Stimulated activated naive CD8-positive, alpha-beta T cell treated with anti-CD3 and anti-CD28 coated beads, Interleukin-15, Interleukin-2, amounts not matched to agents 100 ng/mL and 50 ng/mL, for 24 hours (primary cell): ENCODE measurements around the gene GPR61.

Source experiments
- H3K27ac Mint-ChIP-seq: one replicate; pipeline ENCODE4 v1.8.0; 2021; ENCODE audit warnings: mild to moderate bottlenecking, mixed read lengths
- H3K27me3 Mint-ChIP-seq: one replicate; pipeline ENCODE4 v1.8.0; 2021; ENCODE audit warnings: mixed read lengths
- H3K36me3 Mint-ChIP-seq: one replicate; pipeline ENCODE4 v1.8.0; 2021; ENCODE audit warnings: low read depth, mixed read lengths
- H3K4me1 Mint-ChIP-seq: one replicate; pipeline ENCODE4 v1.8.0; 2021; ENCODE audit warnings: low read depth, mixed read lengths
- H3K4me3 Mint-ChIP-seq: one replicate; pipeline ENCODE4 v1.8.0; 2021; ENCODE audit warnings: mild to moderate bottlenecking, mixed read lengths
- H3K9me3 Mint-ChIP-seq: one replicate; pipeline ENCODE4 v1.8.0; 2021; ENCODE audit warnings: mixed read lengths

Gene GPR61

DNA sequence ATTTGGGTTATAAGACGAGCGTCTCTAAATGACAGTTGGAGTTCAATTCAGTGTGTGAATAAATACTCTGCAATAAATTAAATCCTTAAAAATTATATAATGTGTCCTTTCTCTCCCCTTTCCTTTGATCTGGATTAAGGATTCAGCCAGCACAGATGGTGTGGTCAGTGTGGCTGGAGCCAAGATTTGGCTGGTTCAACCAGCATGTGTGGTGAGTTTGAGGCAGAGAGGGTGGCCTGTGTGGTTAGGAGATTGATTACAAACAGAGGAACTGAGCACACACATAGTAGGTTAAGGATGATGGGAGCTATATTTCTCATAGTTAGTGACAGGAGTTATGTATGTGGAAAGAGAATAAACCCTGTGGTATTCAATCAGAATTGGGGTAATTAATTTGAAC lies 16.0 kb upstream of the GPR61 start:
- Mint-ChIP-seq H3K27ac (no peak overlapping the region), H3K27me3 (no peaks in the 10 kb centered on the region)

GRCh38 chr1:109527098-109527811 lies 12.4 kb upstream of the GPR61 start:
- no peak overlapping the region for H3K4me3 Mint-ChIP-seq
- no peak overlapping the region for H3K27ac Mint-ChIP-seq
- no peaks in the 10 kb centered on the region for H3K27me3 Mint-ChIP-seq
- H3K4me1 Mint-ChIP-seq = peaks cover 12% of the 10 kb centered on the region
- no peaks in the 10 kb centered on the region for H3K36me3 Mint-ChIP-seq
- no peaks in the 10 kb centered on the region for H3K9me3 Mint-ChIP-seq

More for the DNA sequence above, 16.0 kb upstream of the GPR61 start:
- no peaks in the 10 kb centered on the region for H3K4me1 Mint-ChIP-seq
- H3K36me3 Mint-ChIP-seq = no peaks in the 10 kb centered on the region
- H3K4me3 Mint-ChIP-seq = no peak overlapping the region
- no peaks in the 10 kb centered on the region for H3K9me3 Mint-ChIP-seq

DNA sequence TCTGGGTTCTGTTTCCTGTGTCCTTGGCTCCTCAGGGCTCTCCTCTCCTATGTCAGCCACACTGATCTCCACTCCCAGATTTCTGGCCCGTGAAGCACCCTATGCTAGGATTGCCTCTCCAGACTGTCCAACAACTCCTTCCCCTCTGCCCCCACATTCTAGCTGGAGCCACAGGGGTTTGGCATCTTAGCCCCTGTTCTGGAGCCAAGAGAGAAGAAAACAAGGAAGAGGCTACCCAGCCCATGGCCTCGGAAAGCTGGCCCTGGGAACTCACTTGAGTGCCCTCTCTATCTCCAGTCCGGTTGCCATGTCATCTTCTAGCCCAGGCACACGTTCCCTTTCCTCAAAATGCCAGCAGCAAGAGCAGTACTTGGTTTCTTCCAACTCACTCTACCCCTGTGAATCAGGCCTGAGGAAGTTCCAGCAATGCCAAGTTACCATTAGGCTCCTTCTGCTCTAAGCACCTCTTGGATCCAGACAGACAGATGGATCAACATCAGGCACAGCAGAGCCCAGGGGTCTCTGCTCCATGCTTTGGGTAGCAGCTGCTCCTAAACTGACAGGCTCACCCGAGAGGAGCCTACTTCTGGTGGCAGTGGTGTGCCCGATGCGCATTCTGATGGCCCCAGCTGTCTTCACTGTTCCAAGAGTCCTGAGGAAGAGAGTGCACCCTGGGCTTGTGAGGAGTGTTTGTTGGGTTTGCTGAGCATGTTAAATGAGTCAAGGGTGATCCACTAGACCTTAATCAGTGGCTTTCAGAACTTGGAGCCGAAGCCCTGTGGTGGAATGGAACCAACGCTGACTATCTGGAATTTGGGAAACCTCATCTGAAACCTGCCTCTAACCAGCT lies 11.6 kb upstream of the GPR61 start:
- no peaks in the 10 kb centered on the region for H3K9me3 Mint-ChIP-seq
- no peaks in the 10 kb centered on the region for H3K27me3 Mint-ChIP-seq
- H3K27ac Mint-ChIP-seq = no peak overlapping the region
- no peaks in the 10 kb centered on the region for H3K36me3 Mint-ChIP-seq
- no peak overlapping the region for H3K4me3 Mint-ChIP-seq
- H3K4me1 Mint-ChIP-seq = peaks cover 17% of the 10 kb centered on the region

DNA sequence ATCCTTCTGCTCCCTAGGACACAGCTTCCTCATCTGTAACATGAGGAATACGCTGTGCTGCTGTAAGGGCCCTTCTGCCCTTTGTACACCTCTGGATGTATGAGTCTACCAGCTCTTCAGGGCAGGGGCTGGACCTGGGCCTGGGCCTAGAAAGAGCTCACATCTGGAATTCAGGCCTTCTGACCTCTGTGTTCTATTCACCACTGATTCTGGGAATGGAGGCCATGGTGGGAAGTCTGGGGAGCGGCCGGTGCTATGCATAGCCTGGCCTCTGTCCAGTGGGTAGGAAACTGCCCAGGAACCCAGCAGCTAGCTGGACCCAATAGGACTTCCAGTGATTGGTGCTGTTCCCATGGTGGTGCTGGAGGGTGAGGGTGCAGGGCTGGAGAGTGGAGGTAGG lies 11.0 kb upstream of the GPR61 start:
- Mint-ChIP-seq H3K4me3 (no peak overlapping the region), H3K36me3 (no peaks in the 10 kb centered on the region), H3K4me1 (peaks cover 17% of the 10 kb centered on the region), H3K27ac (no peak overlapping the region), H3K9me3 (no peaks in the 10 kb centered on the region), H3K27me3 (no peaks in the 10 kb centered on the region)

DNA sequence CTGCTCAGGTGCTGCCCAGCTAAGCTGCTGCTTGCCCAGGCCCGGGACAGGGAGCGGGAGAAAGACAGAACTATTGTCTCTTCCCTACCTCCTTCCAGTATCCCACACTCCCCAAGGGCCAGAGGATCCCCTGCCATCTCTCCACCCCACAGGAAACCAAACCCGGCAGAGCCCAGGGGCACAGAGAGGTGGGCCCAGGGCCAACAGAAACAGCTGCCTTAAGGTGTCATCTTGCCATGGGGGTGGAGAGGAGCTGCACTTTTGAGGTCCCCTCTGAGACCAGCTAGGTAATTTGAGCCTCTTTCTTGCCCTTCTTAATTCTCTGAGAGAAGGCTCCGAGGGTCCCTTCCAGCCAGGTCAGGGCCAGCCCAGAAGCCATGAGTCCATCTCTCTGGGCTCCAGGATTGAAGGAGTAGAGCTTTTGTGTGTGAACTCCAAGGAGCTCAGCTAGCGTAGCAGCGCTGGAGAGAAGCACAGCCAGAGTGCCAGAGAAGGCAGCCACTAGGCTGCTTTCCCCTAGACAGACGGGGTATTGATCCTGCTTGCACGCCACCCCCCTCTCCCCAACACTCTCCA lies 9.7 kb upstream of the GPR61 start:
- Mint-ChIP-seq H3K27ac (no peak overlapping the region), H3K4me1 (peaks cover 17% of the 10 kb centered on the region), H3K4me3 (no peak overlapping the region), H3K36me3 (no peaks in the 10 kb centered on the region), H3K9me3 (no peaks in the 10 kb centered on the region), H3K27me3 (no peaks in the 10 kb centered on the region)

- H3K9me3 Mint-ChIP-seq = no peaks in the 10 kb centered on the region
- peaks cover 17% of the 10 kb centered on the region for H3K4me1 Mint-ChIP-seq
- H3K27me3 Mint-ChIP-seq = no peaks in the 10 kb centered on the region
- no peak overlapping the region for H3K4me3 Mint-ChIP-seq
- no peaks in the 10 kb centered on the region for H3K36me3 Mint-ChIP-seq
- no peak overlapping the region for H3K27ac Mint-ChIP-seq
Observed at GRCh38 chr1:109530457-109531087, 9.1 kb upstream of the GPR61 start.

DNA sequence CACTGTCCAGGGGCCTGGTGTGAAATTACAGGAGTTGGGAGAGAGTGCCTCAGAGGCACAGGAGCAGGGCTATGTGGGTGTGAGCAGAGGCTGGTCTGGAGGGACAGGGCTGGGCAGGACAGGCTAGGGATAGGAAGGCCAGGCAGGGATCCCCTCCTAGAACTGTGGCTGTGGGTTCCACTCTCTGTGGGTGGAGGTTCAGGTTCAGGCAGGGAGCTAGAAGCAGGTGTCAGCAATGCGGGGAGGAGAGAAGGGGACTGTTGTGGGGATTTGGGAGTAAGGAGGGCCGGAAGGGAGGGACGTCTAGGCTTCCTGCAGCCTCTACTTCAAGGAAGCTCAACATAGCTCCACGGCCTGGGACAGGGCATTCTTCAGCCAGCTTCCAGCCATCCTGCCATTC lies 8.3 kb upstream of the GPR61 start:
- H3K36me3 Mint-ChIP-seq = no peaks in the 10 kb centered on the region
- no peaks in the 10 kb centered on the region for H3K9me3 Mint-ChIP-seq
- no peaks in the 10 kb centered on the region for H3K27me3 Mint-ChIP-seq
- no peak overlapping the region for H3K27ac Mint-ChIP-seq
- no peak overlapping the region for H3K4me3 Mint-ChIP-seq
- peaks cover 17% of the 10 kb centered on the region for H3K4me1 Mint-ChIP-seq

DNA sequence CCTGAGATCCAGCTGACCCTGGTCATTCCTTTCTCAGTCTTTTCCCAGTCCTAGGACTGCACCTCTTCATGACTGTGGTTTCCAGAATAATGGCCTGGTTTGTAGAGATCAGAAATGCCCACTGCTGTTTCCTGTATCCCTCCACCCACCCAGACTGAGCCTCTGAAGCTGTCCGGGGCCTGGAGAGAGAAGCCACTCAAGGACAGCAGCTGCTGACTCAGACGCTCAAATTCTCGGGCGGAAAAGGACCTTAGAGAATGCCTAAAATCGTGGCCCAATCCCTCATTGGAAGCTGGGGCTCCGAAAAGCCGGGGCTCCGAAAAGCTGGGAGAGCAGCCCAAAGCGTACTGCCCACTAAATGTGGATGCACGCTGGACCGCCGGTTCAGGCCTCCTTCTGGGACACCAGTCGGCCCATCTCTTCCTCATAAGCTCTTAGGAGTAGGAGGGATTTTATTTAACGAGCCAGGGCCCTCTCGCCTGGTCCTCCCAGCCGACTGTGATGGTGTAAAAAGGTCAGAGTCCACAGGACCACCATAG lies 7.8 kb upstream of the GPR61 start:
- Mint-ChIP-seq H3K36me3 (no peaks in the 10 kb centered on the region), H3K4me3 (no peak overlapping the region), H3K27me3 (no peaks in the 10 kb centered on the region), H3K9me3 (no peaks in the 10 kb centered on the region), H3K4me1 (peaks cover 17% of the 10 kb centered on the region), H3K27ac (no peak overlapping the region)

DNA sequence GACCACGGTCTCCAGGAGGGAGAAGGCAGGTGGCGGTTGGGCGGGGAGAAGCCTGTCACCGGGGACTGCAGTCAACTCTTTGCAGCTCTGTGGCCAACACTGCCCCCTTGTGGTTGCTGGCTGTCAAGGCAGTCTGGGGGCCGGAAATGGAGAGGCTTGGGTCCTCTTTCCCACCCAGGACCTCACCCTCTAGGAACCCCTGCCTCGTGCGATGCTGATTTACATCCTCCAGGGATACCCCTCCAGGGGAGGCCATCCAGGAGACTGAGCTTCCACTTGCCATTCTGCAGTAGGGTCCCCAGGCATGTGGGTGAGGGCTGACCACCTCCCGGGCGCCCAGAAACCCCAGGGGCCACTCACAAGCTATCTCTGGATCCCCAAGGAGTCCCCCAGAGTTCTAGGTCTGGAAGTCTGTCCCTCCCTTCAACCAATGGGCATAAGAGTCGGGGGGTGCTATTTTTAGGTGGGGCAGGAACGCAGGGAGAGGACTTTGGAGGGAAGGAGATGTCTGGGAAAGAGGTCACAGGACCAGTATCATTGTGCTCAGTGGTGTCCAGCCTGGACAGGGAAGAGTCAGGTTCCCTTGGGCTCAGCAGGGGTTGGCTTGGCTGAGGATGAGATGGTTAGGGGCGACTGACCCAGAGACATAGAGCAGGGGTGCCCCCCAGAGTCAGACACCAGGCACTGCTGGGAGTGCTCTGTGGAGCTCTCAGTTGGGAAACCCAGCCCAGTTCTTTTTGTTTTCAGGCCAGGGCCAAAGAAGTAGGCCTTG lies 7.1 kb upstream of the GPR61 start:
- Mint-ChIP-seq H3K9me3 (no peaks in the 10 kb centered on the region), H3K27me3 (no peaks in the 10 kb centered on the region), H3K27ac (peak overlapping the region; percentile 85), H3K4me1 (peaks cover 17% of the 10 kb centered on the region), H3K4me3 (peak overlapping the region; percentile 60), H3K36me3 (no peaks in the 10 kb centered on the region)

DNA sequence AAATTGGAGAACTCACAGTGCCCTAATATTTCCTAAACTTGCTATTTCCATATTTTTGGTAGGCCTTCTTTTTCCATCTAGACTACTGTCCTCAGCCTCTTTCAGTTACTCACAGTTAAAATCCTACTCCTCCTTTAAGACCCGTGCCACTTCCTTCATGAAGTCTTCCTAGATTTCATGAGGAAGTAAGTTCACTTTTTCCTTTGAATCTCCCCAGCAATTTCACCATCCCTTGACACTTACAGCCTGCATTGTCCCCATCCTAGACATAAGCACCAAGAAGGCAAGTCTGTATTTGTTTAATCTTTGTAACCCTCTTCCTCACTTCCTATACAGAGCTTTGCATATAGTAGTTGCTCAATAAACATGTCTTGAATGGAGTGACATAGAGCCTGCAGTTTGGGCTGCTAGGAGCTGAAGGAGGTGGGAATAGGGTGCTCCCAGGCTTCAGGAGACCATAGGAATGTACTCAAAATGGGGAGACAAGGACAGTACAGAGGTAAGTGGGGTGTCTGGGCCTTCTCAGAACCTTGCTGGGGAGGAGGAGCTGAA lies 5.3 kb upstream of the GPR61 start:
- H3K9me3 Mint-ChIP-seq = no peaks in the 10 kb centered on the region
- H3K27me3 Mint-ChIP-seq = no peaks in the 10 kb centered on the region
- H3K36me3 Mint-ChIP-seq = no peaks in the 10 kb centered on the region
- H3K27ac Mint-ChIP-seq = no peak overlapping the region
- no peak overlapping the region for H3K4me3 Mint-ChIP-seq
- H3K4me1 Mint-ChIP-seq = peaks cover 17% of the 10 kb centered on the region

GRCh38 chr1:109535481-109535880 lies 4.2 kb upstream of the GPR61 start:
- Mint-ChIP-seq H3K27ac (no peak overlapping the region), H3K27me3 (no peaks in the 10 kb centered on the region), H3K9me3 (no peaks in the 10 kb centered on the region), H3K36me3 (no peaks in the 10 kb centered on the region), H3K4me3 (no peak overlapping the region), H3K4me1 (peaks cover 17% of the 10 kb centered on the region)

- H3K36me3 Mint-ChIP-seq = no peaks in the 10 kb centered on the region
- no peak overlapping the region for H3K4me3 Mint-ChIP-seq
- H3K9me3 Mint-ChIP-seq = no peaks in the 10 kb centered on the region
- no peaks in the 10 kb centered on the region for H3K27me3 Mint-ChIP-seq
- H3K4me1 Mint-ChIP-seq = peaks cover 14% of the 10 kb centered on the region
- H3K27ac Mint-ChIP-seq = no peak overlapping the region
Observed at GRCh38 chr1:109535971-109536491, 3.6 kb upstream of the GPR61 start.

DNA sequence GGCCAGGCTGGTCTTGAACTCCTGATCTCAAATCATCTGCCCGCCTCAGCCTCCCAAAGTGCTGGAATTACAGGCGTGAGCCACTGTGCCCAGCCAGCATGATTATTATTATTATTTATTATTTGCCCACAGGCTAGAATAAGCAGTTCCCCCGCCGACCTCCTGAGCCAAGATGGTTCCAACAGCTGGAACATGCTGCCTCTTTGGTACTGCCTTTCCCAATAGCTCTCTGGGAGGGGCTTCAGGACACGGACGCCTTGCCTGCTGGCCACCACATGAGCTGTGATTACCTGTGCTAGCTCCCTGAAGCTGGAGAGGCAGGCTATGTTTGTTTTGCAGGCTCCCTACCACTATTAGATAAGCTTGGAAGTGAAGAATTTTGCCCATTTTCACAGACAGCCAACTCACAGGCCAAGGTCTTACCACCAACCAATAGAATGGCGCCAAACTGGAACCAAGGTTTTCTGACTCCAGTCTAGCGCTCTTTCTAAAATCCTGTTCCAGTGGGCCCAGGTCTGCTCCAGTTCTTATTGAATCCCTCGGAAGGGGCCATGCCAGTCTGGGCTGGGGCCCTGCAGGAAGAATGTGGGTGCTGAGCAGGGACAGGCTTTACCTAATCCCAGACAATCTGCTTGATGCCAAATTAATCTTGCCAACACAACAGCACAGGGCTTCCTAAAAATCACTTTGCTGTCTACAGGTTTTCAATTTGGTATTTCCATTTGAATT lies 2.1 kb upstream of the GPR61 start:
- Mint-ChIP-seq H3K4me1 (peaks cover 2% of the 10 kb centered on the region), H3K27ac (no peak overlapping the region), H3K4me3 (no peak overlapping the region), H3K9me3 (no peaks in the 10 kb centered on the region), H3K27me3 (no peaks in the 10 kb centered on the region), H3K36me3 (no peaks in the 10 kb centered on the region)
